DMS79 treated with DMSO at 0.1 percent for 48 hours (cell line): Measurements from ENCODE around the gene GPR31.
A peak's percentile ranks its signal among the peaks of the same experiment; 100 is the strongest.

ENCODE experiments used
- DNase-seq: peaks from one replicate; lab custom pipeline; 2025; lab: John Stamatoyannopoulos, UW

Gene GPR31

DNA sequence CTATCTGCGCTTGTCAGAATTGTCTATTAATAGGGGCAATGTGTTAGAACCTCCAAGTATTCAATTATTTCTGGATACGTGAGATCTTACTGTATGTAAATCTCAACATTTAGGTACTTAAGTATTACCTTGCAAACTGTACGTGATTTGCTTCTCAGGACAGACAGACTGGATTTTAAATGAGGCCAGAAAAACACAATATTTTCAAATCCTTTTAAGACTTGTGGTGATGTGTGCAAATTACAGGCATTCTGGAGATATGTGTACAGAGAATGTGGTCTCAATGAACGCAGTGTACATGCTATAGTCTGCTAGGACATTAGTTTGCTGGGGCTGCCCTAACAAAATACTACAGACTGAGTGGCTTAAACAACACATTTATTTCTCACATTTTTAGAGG lies 18.0 kb downstream of the GPR31 start:
- DNase-seq = no peak

DNA sequence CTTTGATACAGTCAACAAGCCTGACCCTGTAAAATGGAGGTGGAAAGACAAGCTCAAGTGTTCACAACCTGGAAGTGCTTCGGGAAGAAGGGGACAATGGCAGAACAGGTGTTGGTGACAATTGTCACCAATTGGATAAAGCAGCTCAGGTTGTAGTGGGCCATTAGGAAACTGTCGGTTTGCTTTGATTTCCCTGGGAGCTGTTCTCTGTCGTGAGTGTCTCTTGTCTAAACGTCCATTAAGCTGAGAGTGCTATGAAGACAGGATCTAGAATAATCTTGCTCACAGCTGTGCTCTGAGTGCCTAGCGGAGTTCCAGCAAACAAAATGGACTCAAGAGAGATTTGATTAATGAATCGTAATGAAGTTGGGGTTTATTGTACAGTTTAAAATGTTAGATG lies 19.9 kb downstream of the GPR31 start:
- DNase-seq = peak; percentile 26

GRCh38 chr6:167137081-167137480 lies 20.7 kb downstream of the GPR31 start:
- no peak for DNase-seq

DNA sequence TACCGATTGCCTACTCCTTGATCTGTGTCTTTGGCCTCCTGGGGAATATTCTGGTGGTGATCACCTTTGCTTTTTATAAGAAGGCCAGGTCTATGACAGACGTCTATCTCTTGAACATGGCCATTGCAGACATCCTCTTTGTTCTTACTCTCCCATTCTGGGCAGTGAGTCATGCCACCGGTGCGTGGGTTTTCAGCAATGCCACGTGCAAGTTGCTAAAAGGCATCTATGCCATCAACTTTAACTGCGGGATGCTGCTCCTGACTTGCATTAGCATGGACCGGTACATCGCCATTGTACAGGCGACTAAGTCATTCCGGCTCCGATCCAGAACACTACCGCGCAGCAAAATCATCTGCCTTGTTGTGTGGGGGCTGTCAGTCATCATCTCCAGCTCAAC lies 21.4 kb downstream of the GPR31 start:
- DNase-seq = no peak

GRCh38 chr6:167134448-167135328 lies 23.1 kb downstream of the GPR31 start:
- DNase-seq = no peak

DNA sequence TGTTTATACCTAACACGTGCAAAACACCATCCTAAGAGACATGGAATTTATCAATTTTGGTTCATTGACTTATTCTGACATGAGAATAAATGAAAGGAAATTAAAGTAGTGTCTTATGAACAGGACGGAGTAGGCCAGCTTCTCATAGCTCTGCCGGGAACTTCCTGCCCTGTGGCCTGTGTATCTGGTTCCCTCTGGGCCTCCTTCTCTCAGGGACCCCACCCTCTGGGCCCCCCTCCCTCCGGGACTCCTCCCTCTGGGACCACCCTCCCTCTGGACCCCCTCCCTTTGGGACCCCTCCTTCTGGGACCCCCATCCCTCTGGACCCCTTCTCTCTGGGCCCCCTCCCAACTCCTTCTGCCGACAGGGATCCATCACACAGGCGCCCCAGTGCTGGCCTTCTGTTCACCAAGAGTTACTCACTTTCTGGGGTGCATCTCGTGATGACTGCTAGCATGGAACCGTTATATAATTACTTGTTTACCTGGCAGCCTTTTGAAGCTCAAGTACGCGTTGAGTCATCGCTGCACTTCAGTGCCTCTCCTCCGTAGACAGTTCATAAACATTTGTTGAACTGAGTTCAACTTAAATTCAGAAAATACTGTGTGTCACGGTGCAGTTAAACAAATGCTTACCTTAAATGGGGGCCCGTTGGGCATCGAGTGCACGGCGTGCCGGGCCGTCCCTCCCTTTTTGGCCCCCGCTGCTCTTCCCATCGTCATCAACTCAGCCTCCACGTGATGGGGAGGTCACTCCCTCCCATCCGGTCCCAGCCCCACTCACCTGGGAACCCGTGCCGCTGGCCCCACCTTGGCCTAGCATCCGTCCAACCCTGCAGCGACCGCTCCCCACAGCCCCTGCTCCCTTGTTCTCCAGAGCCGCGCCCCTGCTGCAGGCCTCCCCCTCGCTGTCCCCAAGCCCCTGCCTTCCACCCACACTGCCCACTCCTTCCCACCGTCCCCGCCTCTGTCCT lies 26.8 kb downstream of the GPR31 start:
- DNase-seq = peak; percentile 78

GRCh38 chr6:167130008-167130677 lies 27.6 kb downstream of the GPR31 start:
- DNase-seq = no peak

DNA sequence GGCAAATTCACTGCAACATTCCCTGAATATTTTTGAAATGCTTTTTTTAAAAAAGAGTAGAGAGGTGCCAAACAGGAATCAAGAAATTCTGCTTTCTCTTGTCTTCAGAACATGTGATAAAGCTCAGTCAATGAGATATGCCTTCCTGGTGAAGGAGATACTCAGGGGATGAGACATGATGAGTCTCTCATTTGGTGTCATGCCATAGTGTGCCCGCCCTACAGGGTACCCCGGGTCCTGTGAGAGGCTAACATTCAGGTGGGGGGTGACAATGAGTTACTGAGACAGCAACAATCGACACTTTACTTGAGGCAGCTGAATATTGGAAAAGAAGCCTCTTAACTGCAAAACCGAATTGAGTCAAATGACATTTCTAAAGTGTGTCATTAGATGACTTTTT lies 28.2 kb downstream of the GPR31 start:
- DNase-seq = no peak

- no peak for DNase-seq
Observed at GRCh38 chr6:167129159-167129558, 28.6 kb downstream of the GPR31 start.

GRCh38 chr6:167127785-167128531 lies 29.8 kb downstream of the GPR31 start:
- DNase-seq = no peak

DNA sequence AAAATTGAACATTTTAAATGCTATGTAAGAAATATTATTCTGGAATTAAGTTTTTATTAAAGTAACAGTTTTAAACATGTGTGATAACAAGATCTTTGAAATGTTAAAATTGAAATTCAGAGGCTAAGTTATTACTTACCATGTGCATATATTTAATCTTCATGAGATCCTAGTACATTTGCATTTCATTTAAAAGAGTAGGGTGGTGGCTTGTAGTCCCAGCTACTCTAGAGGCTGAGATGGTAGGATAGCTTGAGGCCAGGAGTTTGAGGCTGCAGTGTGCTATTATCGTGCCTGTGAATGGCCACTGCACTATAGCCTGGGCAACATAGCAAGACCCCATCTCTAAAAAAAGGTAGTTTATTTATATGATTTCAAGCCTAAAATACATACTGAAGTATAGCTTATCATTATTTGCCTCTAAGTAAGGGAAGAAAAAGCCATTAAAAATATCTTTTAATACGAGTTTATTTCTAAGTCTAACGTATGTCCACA lies 31.9 kb downstream of the GPR31 start:
- DNase-seq = no peak

- DNase-seq = no peak
Observed at GRCh38 chr6:167125410-167125809, 32.4 kb downstream of the GPR31 start.

DNA sequence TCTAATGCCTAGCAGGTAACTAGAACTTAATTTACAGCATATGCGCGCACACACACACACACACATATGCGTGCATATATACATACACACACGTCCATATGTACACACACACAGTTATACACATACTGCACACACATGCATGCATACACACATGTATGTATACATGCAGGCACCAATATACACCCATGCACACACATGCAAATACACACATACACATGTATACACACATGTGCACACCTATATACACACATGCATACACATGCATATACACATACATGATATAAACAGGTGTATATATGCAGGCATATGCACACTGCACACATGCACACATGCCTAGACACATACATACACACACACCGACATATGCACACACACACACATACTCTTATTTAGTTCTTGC lies 33.0 kb downstream of the GPR31 start:
- DNase-seq = no peak

DNA sequence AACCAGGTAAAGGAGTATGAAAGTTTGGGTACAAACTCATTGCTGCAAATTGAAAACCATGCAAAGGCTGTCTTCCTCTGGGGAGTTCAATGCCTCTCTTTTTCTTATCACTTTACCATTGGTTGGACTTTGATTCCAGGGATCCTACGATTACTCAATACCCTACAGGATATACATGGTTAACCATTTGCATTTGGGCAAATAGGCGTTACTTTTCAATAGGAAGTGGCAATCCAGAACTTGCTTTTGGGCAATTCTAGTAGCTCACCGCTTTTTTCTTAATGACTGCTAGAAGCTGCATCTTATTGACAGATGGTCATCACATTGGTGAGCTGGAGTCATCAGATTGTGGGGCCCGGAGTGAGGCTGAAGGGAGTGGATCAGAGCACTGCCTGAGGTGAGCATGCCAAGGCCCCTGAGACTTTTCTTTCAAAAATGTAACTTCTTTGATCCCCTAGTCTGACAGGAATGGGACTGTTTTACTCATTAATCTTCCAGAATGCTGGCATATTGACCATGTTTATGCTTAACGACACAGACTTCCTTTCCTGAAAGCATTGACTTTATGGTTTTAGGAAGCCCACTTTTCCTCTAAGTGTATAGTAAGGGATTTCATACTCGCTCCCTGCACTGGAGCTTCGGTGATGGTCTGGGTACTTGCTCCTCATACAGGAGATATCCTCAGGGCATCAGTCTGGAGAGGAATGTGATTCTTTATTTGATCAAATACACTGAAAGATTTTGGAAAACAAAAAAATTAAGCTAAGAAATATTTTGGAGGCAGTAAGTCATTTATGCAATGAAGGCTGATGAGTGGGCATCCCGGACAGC lies 34.7 kb downstream of the GPR31 start, which contains the start of gene CCR6:
Gene CCR6 (plus strand): TSS at position 270 of the 831 bp plus-strand sequence. CDS start 13,039 bp downstream, outside the sequence.
- DNase-seq = no peak

DNA sequence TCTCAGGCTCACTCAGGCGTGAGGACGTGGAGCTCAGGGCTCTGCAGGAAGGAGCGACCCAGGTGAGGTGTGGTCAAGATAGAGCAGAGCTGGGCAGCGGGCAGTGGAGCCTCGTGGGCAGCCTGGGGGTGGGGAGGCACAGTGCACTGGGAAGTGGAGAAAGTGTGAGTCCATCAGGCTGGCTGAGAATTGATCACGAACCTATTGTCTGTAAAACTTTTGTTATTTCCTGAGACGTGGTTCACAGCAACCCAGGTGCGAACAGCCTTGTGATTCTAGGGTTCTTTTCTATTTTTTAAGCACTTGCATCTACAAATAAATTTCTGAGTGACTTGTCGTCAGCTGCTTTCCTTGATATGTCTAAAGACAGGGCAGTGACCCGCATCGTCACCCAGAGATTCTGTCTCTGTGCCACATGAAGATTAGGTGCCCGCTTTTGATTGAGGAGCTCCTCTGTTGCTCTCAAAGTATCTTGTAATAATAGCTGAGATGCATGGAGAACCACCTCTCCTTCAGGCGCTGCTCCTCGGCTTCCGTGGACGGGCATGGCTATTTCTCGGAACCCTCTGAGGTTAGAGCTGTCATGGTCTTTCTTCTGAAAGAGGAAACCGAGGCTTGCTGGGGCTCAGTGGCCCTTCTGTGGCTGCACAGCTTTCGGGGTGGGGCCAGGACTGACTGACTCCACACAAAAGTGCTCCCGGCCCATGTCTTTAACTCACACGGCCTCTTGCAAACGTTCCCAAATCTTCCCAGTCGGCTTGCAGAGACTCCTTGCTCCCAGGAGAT lies 35.5 kb downstream of the GPR31 start:
- no peak for DNase-seq

DNA sequence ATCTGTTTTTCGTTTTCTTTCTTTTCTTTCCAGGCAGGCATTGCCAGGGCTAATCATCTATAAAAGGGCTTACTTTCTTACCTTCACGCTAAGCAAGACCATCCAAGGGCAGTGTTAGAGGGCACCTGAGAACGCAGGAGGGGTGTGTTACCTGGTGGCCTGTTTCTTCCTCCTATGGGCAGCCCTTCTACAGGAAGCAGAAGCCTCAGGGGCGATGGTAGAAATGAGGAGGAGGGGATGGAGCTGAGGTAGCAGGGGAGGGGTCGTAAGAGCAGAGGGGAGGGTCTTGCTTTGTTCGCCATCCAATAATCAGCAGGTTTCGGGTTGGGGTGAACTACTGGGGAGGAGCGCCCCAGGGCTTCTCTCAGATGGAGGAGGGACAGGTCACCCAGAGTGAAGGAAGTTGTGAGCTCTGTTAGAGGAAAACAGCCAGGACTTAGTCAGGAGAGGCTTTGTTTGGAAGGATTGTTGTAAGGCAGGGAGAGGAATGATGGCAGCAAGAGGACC lies 36.4 kb downstream of the GPR31 start:
- no peak for DNase-seq

GRCh38 chr6:167120583-167120903 lies 37.2 kb downstream of the GPR31 start:
- no peak for DNase-seq

GRCh38 chr6:167119670-167120582 lies 37.9 kb downstream of the GPR31 start:
- no peak for DNase-seq
